PFSK-1 (cell line): ENCODE measurements around the gene SRPK2.

Experiments used
- POLR2AphosphoS5 ChIP-seq: IDR thresholded peaks from 2 replicates; pipeline ENCODE4 v1.6.1; 2012; ENCODE audit warnings: low read depth, mild to moderate bottlenecking, control low read depth, low read length, moderate library complexity
- SIN3A ChIP-seq: IDR thresholded peaks from 2 replicates; pipeline ENCODE4 v1.6.1; 2012; ENCODE audit warnings: mild to moderate bottlenecking, low read length, moderate library complexity, borderline replicate concordance; ENCODE audit not compliant: insufficient read depth
- TAF1 ChIP-seq: IDR thresholded peaks from 2 replicates; pipeline ENCODE4 v1.6.1; 2012; ENCODE audit warnings: low read length, control low read depth, borderline replicate concordance; ENCODE audit not compliant: insufficient read depth
- TF ChIP-seq, protein P1 (sequence below), 2 experiments: IDR thresholded peaks; 2 replicates each; pipeline versions ENCODE4 v1.6.1 to v1.8.0; 2011 to 2012; ENCODE audit warnings: low read depth in 2 of 2, low read length in 2 of 2, control low read depth in 1 of 2, inconsistent platforms in 1 of 2, mild to moderate bottlenecking in 1 of 2, moderate library complexity in 1 of 2; ENCODE audit not compliant: insufficient read depth in 1 of 2

- TF ChIP-seq SIN3A = no peak
- TF ChIP-seq, protein P1, sequence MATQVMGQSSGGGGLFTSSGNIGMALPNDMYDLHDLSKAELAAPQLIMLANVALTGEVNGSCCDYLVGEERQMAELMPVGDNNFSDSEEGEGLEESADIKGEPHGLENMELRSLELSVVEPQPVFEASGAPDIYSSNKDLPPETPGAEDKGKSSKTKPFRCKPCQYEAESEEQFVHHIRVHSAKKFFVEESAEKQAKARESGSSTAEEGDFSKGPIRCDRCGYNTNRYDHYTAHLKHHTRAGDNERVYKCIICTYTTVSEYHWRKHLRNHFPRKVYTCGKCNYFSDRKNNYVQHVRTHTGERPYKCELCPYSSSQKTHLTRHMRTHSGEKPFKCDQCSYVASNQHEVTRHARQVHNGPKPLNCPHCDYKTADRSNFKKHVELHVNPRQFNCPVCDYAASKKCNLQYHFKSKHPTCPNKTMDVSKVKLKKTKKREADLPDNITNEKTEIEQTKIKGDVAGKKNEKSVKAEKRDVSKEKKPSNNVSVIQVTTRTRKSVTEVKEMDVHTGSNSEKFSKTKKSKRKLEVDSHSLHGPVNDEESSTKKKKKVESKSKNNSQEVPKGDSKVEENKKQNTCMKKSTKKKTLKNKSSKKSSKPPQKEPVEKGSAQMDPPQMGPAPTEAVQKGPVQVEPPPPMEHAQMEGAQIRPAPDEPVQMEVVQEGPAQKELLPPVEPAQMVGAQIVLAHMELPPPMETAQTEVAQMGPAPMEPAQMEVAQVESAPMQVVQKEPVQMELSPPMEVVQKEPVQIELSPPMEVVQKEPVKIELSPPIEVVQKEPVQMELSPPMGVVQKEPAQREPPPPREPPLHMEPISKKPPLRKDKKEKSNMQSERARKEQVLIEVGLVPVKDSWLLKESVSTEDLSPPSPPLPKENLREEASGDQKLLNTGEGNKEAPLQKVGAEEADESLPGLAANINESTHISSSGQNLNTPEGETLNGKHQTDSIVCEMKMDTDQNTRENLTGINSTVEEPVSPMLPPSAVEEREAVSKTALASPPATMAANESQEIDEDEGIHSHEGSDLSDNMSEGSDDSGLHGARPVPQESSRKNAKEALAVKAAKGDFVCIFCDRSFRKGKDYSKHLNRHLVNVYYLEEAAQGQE (IDR thresholded peaks at IDR 0.05; ENCODE audit: insufficient read depth in 1 of 2, low read depth in 2 of 2, low read length in 2 of 2) = no peak
- TF ChIP-seq POLR2AphosphoS5 = no peak
- TF ChIP-seq TAF1 = no peak
Measured at GRCh38 chr7:105130048-105130447, 258.7 kb downstream of the SRPK2 start.
